Stimulated activated CD4-positive, alpha-beta T cell treated with anti-CD3 and anti-CD28 coated beads, Interleukin-12 subunit alpha, Interleukin-12 subunit beta, amount 100 ng/mL, for 24 hours (primary cell): ENCODE data around the gene OPN1MW.
"Not testable (repeated sequence)": the region's sequence is repeated elsewhere in the genome, so short reads cannot be mapped to it uniquely, and the experiment has no call there.

ENCODE experiments used
- DNase-seq, 2 experiments: peaks; one replicate each; pipeline ENCODE4 v3.0.0-alpha.2; 2020; ENCODE audit warnings: low read depth in 2 of 2

The OPN1MW gene

DNA sequence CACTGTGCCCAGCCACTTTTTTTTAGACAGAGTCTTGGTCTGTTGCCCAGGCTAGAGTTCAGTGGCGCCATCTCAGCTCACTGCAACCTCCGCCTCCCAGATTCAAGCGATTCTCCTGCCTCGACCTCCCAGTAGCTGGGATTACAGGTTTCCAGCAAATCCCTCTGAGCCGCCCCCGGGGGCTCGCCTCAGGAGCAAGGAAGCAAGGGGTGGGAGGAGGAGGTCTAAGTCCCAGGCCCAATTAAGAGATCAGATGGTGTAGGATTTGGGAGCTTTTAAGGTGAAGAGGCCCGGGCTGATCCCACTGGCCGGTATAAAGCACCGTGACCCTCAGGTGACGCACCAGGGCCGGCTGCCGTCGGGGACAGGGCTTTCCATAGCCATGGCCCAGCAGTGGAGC is at the start of gene OPN1MW:
Gene OPN1MW (plus strand): TSS at position 301 of the 400 bp plus-strand sequence. CDS start 82 bp downstream, at position 383.
- DNase-seq, result not testable (repeated sequence)

DNA sequence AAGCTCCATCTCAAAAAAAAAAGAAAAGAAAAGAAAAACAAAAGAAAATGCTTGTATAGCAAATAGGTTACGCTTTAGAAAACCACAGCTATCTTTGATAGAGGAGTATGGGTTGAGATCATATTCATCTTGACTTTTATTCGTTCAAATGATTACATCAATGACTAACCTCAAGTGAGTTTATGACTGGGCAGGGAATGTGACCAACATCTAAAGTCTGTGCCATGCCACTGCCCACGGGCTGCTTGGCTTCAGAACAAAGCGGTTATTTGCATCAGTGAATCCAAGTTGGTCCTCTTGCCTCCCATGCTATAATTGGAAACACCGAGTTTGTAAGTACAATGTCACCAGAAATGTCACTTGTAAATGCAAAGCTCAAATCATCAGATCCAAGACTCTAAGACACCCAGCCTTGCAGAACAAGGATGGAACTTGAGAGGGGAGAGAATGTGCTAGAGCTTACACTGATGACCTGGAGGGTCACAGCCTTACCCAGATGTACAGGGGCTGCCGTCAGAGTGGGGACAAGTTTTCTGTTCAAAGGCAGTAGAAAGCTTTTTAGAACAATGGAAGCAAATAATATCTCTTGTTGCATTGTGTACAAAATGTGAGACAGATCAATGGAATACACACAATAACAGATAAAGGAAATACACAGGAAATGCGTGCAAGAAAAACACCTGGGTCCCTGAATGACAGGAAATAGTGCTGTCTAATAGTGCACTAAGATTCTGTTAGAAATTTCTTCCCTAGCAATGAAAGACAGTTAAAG is 46.8 kb upstream of the OPN1MW start:
- DNase-seq, result no peak

- peak; percentile 40 to 53 for DNase-seq
Observed at GRCh38 chrX:154136627-154137161, 45.7 kb upstream of the OPN1MW start.

DNA sequence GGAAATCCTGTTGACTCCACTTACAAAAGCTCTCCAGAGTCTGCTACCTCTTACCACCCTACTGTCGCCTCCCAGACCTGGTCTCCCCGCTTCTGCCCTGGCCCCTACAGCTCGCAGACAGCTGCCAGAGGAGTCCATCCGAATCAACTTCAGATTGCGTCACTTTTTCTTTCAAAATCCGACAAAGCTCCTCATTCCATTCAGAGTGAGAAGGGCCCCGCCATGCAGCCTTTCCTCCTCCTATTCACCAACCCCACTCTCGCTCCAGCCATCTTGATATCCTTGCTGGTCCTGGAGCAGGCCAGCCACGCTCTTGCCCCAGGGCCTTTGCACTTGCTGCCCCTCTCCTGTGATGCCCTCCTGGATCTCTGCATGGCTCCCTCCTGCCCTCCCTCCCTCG is 43.5 kb upstream of the OPN1MW start:
- no peak for DNase-seq

DNA sequence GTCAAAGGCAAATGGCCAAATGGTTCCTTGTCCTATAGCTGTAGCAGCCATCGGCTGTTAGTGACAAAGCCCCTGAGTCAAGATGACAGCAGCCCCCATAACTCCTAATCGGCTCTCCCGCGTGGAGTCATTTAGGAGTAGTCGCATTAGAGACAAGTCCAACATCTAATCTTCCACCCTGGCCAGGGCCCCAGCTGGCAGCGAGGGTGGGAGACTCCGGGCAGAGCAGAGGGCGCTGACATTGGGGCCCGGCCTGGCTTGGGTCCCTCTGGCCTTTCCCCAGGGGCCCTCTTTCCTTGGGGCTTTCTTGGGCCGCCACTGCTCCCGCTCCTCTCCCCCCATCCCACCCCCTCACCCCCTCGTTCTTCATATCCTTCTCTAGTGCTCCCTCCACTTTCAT is 42.2 kb upstream of the OPN1MW start:
- no peak for DNase-seq

- no peak for DNase-seq
Observed at GRCh38 chrX:154140742-154141141, 41.7 kb upstream of the OPN1MW start.

DNA sequence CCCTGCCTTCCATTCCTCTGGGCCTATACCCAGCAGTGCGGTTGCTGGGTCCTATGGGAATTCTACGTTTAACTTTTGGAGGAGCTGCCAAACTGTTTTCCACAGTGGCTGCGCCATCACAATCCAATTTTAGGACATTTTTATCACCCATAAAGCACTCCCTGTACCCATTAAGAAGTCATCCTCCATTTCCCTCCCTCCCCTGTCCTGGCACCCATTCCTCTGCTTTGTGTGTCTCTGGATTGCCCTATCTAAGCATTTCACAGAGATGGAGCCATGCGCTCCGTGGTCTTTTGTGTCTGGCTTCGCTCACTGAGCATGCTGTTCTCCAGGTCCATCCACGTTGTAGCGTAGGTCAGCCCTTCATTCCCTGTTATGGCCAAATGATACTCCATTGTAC is 40.0 kb upstream of the OPN1MW start:
- DNase-seq, result no peak

DNA sequence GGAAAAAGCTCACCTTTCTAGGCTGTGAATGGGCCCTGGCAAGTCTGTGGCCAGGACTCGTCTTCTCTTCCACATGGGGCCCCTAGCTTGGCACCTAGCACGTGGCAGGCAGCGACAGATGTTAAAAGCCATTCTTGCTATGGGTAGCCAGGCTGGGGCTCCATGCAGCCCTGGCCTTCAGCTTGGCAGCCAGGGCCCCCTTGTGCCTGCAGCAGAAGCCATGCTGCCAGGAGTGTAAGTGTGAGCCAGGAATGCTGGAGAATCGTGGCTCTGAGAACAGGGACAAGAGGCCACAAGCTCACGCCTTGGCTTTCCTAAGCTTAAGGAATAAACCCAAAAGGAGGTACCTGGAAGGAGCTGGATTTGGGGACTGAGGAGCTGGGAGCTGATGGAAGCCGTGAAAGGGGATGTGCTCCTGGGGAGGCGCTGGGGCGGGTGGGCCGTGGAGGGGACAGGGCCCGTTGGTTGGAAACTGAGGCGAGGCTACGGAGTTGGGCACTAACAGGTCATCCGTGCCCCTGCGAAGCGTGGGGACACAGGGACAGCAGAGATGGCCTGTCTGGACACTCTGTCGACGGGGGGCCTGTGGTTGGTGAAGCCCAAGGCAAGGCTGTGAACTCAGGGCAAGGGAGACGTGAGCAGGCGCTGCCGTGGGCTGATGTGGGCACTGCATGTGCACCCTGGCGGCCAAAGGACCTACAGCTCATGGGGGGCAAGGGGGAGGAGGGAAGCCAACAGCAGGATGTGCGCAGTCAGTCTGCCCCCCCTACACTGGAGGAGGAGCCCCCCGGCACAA is 39.2 kb upstream of the OPN1MW start:
- no peak for DNase-seq

GRCh38 chrX:154144010-154144409 is 38.4 kb upstream of the OPN1MW start, which contains the start of gene OPN1LW:
OPN1LW (plus strand) TSS chrX:154144243; CDS start chrX:154144284, 41 bp downstream.
- DNase-seq, result not testable (repeated sequence)

DNA sequence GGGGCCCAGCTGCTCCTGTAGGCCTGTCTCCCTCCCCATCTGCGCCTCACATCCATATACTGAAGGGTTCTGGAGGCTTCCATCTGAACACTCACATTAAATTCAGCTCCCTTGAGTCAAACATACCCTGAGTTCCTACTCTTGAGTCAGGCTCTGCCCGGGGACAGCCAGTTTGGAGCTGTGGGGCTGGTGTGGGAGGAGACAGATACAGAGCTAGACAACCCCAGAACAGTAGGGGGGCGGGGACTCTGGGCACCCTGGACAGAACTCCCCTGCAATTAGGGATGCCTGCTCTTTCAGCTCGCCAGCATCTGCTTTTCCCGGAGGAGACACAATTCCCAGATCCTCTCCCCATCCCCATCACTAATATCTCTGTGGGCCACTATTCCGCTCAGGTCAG is 31.4 kb upstream of the OPN1MW start:
- not testable (repeated sequence) for DNase-seq

- DNase-seq, result not testable (repeated sequence)
Observed at GRCh38 chrX:154156221-154156620, 26.2 kb upstream of the OPN1MW start.

DNA sequence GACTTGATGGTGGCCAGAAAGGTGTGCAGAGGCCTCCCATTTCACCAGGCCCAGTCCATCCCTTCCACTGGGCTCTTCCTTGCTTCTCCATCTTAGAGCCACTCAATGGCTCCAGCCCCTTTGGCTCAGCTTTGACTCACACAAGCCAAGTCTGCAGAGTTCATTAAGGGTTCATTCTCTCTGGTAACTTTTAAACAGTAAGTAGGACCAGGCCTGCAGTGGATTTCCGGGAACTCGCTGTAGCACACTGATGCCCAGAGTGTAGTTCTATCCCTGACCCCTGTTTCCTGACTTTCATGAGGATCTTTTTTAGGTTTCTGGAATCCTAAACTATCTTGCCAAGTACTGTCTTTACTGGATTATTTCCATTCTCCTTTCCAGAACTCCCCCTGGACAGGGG is 25.2 kb upstream of the OPN1MW start:
- not testable (repeated sequence) for DNase-seq

DNA sequence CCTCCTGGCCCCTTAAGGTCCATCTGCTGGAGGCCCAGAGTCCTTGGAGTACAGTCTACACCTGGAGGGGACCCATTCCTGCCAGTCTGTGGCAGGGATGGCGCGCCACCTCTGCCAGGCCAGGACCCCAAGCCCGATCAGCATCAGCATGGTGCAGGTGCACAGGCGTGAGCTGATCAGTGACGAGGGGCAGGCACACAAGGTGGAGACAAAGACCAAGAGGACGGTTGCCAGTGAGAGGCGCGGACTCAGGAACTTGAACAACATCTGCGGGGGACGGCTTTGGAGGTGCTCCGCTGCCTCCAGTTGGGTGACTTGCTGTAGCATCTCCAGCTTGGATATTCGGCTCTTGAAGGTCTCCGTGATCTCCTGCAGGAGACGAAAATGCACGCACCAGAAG is 23.1 kb upstream of the OPN1MW start:
- not testable (repeated sequence) for DNase-seq

- DNase-seq, result not testable (repeated sequence)
Observed at GRCh38 chrX:154164902-154165301, 17.5 kb upstream of the OPN1MW start.

DNA sequence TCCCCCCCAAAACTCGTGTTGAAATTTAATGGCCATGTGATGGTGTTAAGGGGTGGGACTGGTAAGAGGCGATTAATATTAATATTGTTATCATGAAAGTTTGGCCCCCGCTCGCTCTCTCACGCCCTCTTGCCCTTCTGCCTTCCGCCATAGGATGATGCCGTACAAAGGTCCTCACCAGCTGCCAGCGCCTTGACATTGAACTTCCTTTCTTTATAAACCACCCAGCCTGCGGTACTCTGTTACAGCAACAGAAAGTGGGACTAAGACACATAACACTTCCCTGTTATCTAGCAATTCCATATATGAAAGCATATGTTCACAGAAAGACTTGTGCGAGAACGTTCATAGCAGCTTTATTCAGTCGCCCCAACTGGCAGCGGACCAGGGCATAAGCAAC is 14.0 kb upstream of the OPN1MW start:
- DNase-seq, result not testable (repeated sequence)

- not testable (repeated sequence) for DNase-seq
Observed at GRCh38 chrX:154172535-154172943, 9.9 kb upstream of the OPN1MW start.

DNA sequence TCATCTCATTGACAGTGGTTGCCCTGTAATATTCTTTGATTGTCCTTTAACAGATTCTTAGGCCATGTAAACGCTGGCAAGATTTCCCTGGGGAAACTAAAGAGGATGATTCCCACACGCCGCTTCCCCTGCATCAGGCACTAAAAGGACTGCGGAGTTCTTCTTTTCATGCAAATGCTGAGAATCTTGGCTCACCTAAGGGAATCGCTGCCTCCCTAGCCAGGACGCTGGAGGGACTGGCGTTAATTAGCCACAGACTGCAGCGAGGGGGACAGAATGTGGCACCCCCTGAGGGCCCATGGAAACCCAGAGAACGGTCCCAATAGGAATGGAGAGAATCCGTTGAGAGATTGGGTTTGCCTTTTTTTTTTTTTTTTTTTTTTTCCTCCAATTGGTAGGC is 8.0 kb upstream of the OPN1MW start:
- not testable (repeated sequence) for DNase-seq

DNA sequence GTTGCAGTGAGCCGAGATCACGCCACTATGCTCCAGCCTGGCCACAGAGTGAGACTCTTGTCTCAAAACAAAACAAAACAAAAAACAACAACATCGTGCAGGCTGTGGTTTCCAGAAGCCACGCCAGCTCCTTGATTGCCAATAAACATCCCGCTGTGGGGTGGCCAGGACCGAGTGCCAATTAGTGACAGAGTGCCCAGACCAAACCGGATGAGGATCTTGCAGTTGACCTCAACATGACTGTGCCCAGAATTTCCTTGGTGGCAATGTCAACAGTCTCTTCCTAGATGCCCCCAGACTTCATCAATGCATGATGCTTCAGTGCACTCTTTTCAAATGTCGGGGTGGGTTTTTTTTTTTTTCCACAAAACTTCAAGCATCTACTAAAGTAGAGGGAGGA is 1.4 kb downstream of the OPN1MW start:
- DNase-seq, result not testable (repeated sequence)

DNA sequence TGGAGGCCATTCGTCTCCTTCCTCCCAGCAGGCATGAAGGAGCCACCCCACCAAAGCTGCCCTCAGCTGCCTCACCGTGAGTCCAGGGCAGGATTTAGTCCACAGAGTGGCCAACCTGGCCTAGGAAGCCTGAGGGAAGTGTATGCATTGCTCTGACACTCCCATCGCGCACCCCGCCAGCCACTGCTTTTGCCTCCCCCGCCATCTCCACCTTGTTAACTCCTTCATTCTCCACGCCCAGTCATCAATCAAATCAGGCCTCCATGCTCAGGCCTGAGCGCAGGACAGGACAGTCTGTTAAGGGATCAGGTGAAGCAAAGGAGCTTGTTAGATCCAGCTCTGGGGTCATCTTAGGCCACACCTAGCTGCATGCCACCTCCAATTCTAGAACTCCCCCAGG is 10.4 kb downstream of the OPN1MW start:
- DNase-seq, result not testable (repeated sequence)

DNA sequence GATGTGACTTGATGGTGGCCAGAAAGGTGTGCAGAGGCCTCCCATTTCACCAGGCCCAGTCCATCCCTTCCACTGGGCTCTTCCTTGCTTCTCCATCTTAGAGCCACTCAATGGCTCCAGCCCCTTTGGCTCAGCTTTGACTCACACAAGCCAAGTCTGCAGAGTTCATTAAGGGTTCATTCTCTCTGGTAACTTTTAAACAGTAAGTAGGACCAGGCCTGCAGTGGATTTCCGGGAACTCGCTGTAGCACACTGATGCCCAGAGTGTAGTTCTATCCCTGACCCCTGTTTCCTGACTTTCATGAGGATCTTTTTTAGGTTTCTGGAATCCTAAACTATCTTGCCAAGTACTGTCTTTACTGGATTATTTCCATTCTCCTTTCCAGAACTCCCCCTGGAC is 11.9 kb downstream of the OPN1MW start:
- not testable (repeated sequence) for DNase-seq

DNA sequence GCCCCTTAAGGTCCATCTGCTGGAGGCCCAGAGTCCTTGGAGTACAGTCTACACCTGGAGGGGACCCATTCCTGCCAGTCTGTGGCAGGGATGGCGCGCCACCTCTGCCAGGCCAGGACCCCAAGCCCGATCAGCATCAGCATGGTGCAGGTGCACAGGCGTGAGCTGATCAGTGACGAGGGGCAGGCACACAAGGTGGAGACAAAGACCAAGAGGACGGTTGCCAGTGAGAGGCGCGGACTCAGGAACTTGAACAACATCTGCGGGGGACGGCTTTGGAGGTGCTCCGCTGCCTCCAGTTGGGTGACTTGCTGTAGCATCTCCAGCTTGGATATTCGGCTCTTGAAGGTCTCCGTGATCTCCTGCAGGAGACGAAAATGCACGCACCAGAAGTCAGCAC is 14.1 kb downstream of the OPN1MW start:
- not testable (repeated sequence) for DNase-seq

DNA sequence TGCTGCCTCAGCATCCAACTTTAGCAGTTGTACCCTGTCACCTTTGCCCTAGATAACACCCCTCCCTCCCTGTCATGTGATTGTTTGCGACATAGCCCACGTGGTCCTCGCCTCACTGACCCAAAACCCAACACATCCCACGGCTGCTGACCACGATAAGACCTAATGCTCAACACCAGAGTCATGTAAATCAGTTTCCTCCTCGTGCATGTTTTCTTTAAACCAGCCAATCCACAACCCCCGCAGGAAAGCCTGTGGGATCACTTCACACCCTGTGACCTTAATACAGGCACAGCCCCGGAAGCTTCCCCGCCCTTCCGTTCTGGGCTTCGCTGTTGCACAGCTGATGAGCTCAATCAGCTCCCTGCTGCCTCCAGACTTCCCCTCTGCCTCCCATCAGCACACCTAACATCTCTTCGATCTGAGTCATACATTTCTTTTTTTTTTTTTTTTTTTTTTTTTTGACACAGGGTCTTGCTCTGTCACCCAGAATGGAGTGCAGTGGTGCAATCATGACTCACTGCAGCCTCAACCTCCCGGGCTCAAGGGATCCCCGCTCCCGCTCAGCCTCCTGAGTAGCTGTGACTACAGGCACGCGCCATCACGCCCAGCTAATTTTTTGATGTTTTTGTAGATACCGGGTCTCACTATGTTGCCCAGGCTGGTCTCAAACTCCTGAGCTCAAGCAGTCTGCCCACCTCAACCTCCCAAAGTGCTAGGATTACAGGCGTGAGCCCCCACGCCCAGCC is 27.4 kb downstream of the OPN1MW start:
- DNase-seq, result not testable (repeated sequence)
